GM18511 (cell line): Measurements from ENCODE around the gene ZRSR2.
"Not testable (repeated sequence)": the region's sequence is repeated elsewhere in the genome, so short reads cannot be mapped to it uniquely, and the experiment has no call there.

ENCODE experiments used
- ATAC-seq: cut with Tn5 transposase; IDR thresholded peaks from one replicate; pipeline ENCODE4 v1.9.1; 2021; ENCODE audit warnings: mild to moderate bottlenecking, moderate library complexity; ENCODE audit not compliant: unreplicated experiment

ZRSR2 gene

GRCh38 chrX:15790769-15791290, 546 bp downstream of the ZRSR2 start:
- ATAC-seq = peak; percentile 36

- ATAC-seq = no peak
These were observed 7.4 kb downstream of the ZRSR2 start for GRCh38 chrX:15797707-15798106.

- no peak for ATAC-seq
These were observed 14.3 kb downstream of the ZRSR2 start for GRCh38 chrX:15804563-15804962.

- no peak for ATAC-seq
These were observed 18.0 kb downstream of the ZRSR2 start for GRCh38 chrX:15808254-15808653.

GRCh38 chrX:15812192-15812938, 22.1 kb downstream of the ZRSR2 start:
- ATAC-seq = no peak

GRCh38 chrX:15813416-15813815, 23.1 kb downstream of the ZRSR2 start:
- ATAC-seq = no peak

GRCh38 chrX:15814771-15815365, 24.6 kb downstream of the ZRSR2 start:
- no peak for ATAC-seq

GRCh38 chrX:15815779-15816437, 25.6 kb downstream of the ZRSR2 start:
- peak; percentile 73 for ATAC-seq

- ATAC-seq = peak; percentile 6
These were observed 26.1 kb downstream of the ZRSR2 start for GRCh38 chrX:15816438-15816809.

- no peak for ATAC-seq
These were observed 26.6 kb downstream of the ZRSR2 start for GRCh38 chrX:15816886-15817285.

GRCh38 chrX:15820106-15821073, 30.1 kb downstream of the ZRSR2 start:
- ATAC-seq = no peak

- no peak for ATAC-seq
These were observed 32.6 kb downstream of the ZRSR2 start for GRCh38 chrX:15822922-15823321.

GRCh38 chrX:15825936-15826335, 35.7 kb downstream of the ZRSR2 start:
- ATAC-seq = no peak

GRCh38 chrX:15829217-15829616, 38.9 kb downstream of the ZRSR2 start:
- no peak for ATAC-seq

- not testable (repeated sequence) for ATAC-seq
These were observed 41.1 kb downstream of the ZRSR2 start for GRCh38 chrX:15831347-15831746.

GRCh38 chrX:15834053-15834452, 43.8 kb downstream of the ZRSR2 start:
- no peak for ATAC-seq

- ATAC-seq = no peak
These were observed 44.7 kb downstream of the ZRSR2 start for GRCh38 chrX:15834827-15835595.

- ATAC-seq = peak; percentile 58
These were observed 47.7 kb downstream of the ZRSR2 start for GRCh38 chrX:15838017-15838416.

- no peak for ATAC-seq
These were observed 51.7 kb downstream of the ZRSR2 start for GRCh38 chrX:15841853-15842516.
